HG03175 (cell line): Measurements from ENCODE around the gene HERC6.
"Not testable (repeated sequence)": the region's sequence is repeated elsewhere in the genome, so short reads cannot be mapped to it uniquely, and the experiment has no call there.

ENCODE experiments used
- ATAC-seq: cut with Tn5 transposase; IDR thresholded peaks from one replicate; pipeline ENCODE4 v1.9.1; 2021; ENCODE audit warnings: mild to moderate bottlenecking, moderate library complexity; ENCODE audit not compliant: unreplicated experiment

Gene HERC6

GRCh38 chr4:88378691-88379559 lies at the start of gene HERC6:
Gene HERC6 (plus strand): TSS chr4:88378852. CDS start chr4:88378922, 70 bp downstream.
- peak; percentile 84 for ATAC-seq

- no peak for ATAC-seq
Measured at GRCh38 chr4:88333741-88334405, 44.8 kb upstream of the HERC6 start.

GRCh38 chr4:88335092-88335665 lies 43.5 kb upstream of the HERC6 start:
- no peak for ATAC-seq

GRCh38 chr4:88341227-88342192 lies 37.1 kb upstream of the HERC6 start:
- ATAC-seq: no peak

GRCh38 chr4:88346902-88347301 lies 31.8 kb upstream of the HERC6 start:
- ATAC-seq: not testable (repeated sequence)

GRCh38 chr4:88348761-88349160 lies 29.9 kb upstream of the HERC6 start:
- not testable (repeated sequence) for ATAC-seq

- no peak for ATAC-seq
Measured at GRCh38 chr4:88350786-88351185, 27.9 kb upstream of the HERC6 start.

GRCh38 chr4:88352062-88352740 lies 26.5 kb upstream of the HERC6 start:
- no peak for ATAC-seq

- ATAC-seq: no peak
Measured at GRCh38 chr4:88353324-88353723, 25.3 kb upstream of the HERC6 start.

GRCh38 chr4:88356771-88357170 lies 21.9 kb upstream of the HERC6 start:
- no peak for ATAC-seq

GRCh38 chr4:88357262-88357661 lies 21.4 kb upstream of the HERC6 start:
- ATAC-seq: no peak

- ATAC-seq: no peak
Measured at GRCh38 chr4:88359558-88359957, 19.1 kb upstream of the HERC6 start.

GRCh38 chr4:88360256-88360655 lies 18.4 kb upstream of the HERC6 start:
- ATAC-seq: no peak

GRCh38 chr4:88360791-88361190 lies 17.9 kb upstream of the HERC6 start:
- ATAC-seq: no peak

GRCh38 chr4:88361217-88361773 lies 17.4 kb upstream of the HERC6 start:
- not testable (repeated sequence) for ATAC-seq

GRCh38 chr4:88366460-88366859 lies 12.2 kb upstream of the HERC6 start:
- no peak for ATAC-seq

- ATAC-seq: no peak
Measured at GRCh38 chr4:88367826-88368225, 10.8 kb upstream of the HERC6 start.

- ATAC-seq: not testable (repeated sequence)
Measured at GRCh38 chr4:88369180-88369812, 9.4 kb upstream of the HERC6 start.

GRCh38 chr4:88381123-88381522 lies 2.5 kb downstream of the HERC6 start:
- ATAC-seq: no peak
